Peyer's patch (tissue), 4 donors: Measurements from ENCODE around the gene HOXB13. TPM values are rescaled to one million over a fixed set of nuclear protein-coding genes. Genes with fewer than 3 reads are reported as not detected.

ENCODE experiments used
- DNase-seq, 3 donors: peaks; one replicate each; pipeline ENCODE4 v3.0.0-alpha.2; 2017 to 2019
- H3K27ac ChIP-seq, 4 donors: fragments of 200-600 bp; sonication (generic); one replicate each; pipeline ENCODE4 v1.5.1; 2016 to 2019
- H3K27me3 ChIP-seq, 2 donors: fragments of 200-600 bp; sonication (generic); one replicate each; pipeline ENCODE4 v1.5.1; 2019
- H3K36me3 ChIP-seq, 3 donors: fragments of 200-600 bp; sonication (generic); one replicate each; pipeline ENCODE4 v1.5.1; 2016 to 2019
- H3K4me1 ChIP-seq, 4 donors: fragments of 200-600 bp; sonication (generic); one replicate each; pipeline ENCODE4 v1.5.1; 2016 to 2019
- H3K4me3 ChIP-seq, 4 donors: fragments of 200-600 bp; sonication (generic); 1 replicate in 3 of 4; 2 replicates in 1 of 4; pipeline ENCODE4 v1.5.1; 2016 to 2019; ENCODE audit warnings: mild to moderate bottlenecking in 1 of 4
- H3K9me3 ChIP-seq, 4 donors: fragments of 200-600 bp; sonication (generic); one replicate each; pipeline ENCODE4 v1.5.1; 2016 to 2019; ENCODE audit warnings: mild to moderate bottlenecking in 1 of 4
- CTCF ChIP-seq, 6 experiments: fragments of 450-650 bp in 4 of 6; fragments of 200-600 bp in 2 of 6; sonication (generic) in 1 of 6; IDR thresholded peaks; one replicate each; pipeline ENCODE4 v1.5.1; 2017 to 2019; ENCODE audit warnings: antibody characterized with exemption in 6 of 6, mild to moderate bottlenecking in 3 of 6, moderate library complexity in 1 of 6
- POLR2A ChIP-seq, 2 donors: fragments of 450-650 bp; IDR thresholded peaks; one replicate each; pipeline ENCODE4 v1.5.1; 2017; ENCODE audit warnings: antibody characterized with exemption in 2 of 2, mild to moderate bottlenecking in 2 of 2, moderate library complexity in 2 of 2
- small RNA-seq, 2 donors: library from RNA; depleted of rRNA; stranded (forward); fragments of <200 nt; gene quantifications; one replicate each; pipeline ENCODE3, GENCODE V24; 2016
- total RNA-seq, 4 donors: library from RNA; depleted of rRNA; stranded (reverse); fragments of >200 nt; gene quantifications; one replicate each; pipeline ENCODE4 v1.1.0, GENCODE V29; 2016

HOXB13 gene
- total RNA-seq, 4 donors from 2014 or later = 0.54 TPM; not detected in 3

- Histone ChIP-seq H3K36me3 (no peaks in the 10 kb centered on the region), H3K27me3 (no peaks in the 10 kb centered on the region), H3K27ac (no peak overlapping the region), H3K4me3 (no peak overlapping the region), H3K4me1 (peaks cover 0 to 8% (median 2%) of the 10 kb centered on the region in 4 donors), H3K9me3 (no peaks in the 10 kb centered on the region)
- no peak for DNase-seq
- TF ChIP-seq CTCF (IDR thresholded peaks at IDR 0.05) (no peak), POLR2A (IDR thresholded peaks at IDR 0.05) (no peak)
Measured at GRCh38 chr17:48679385-48680096, 49.0 kb downstream of the HOXB13 start.

- no peaks in the 10 kb centered on the region for H3K36me3 ChIP-seq
- H3K9me3 ChIP-seq = no peaks in the 10 kb centered on the region
- peaks cover 0 to 8% (median 2%) of the 10 kb centered on the region in 4 donors for H3K4me1 ChIP-seq
- H3K4me3 ChIP-seq = no peak overlapping the region
- TF ChIP-seq POLR2A (IDR thresholded peaks at IDR 0.05) (no peak), CTCF (IDR thresholded peaks at IDR 0.05) (peak; percentile 56 to 95 (median 86))
- peak; percentile 48 to 84 (median 81) for DNase-seq
- H3K27ac ChIP-seq = no peak overlapping the region
- no peaks in the 10 kb centered on the region for H3K27me3 ChIP-seq
Measured at GRCh38 chr17:48678141-48678971, 50.2 kb downstream of the HOXB13 start.

GRCh38 chr17:48676963-48677558, 51.5 kb downstream of the HOXB13 start:
- Histone ChIP-seq H3K4me1 (peaks cover 0 to 8% (median 2%) of the 10 kb centered on the region in 4 donors), H3K27me3 (no peaks in the 10 kb centered on the region), H3K9me3 (no peaks in the 10 kb centered on the region), H3K4me3 (no peak overlapping the region), H3K27ac (no peak overlapping the region), H3K36me3 (no peaks in the 10 kb centered on the region)
- TF ChIP-seq CTCF (IDR thresholded peaks at IDR 0.05) (no peak), POLR2A (IDR thresholded peaks at IDR 0.05) (no peak)
- no peak for DNase-seq

Small RNA genes lying within 50 kb of the gene (small RNA-seq; reads per million reads assigned to genes)
- gene AC091179.2 (0 reads per million in 2 donors), gene COX6B1P2 (0 reads per million in 2 donors), gene MIR3185 (0 reads per million in 2 donors), gene RF02132 (0 reads per million in 2 donors), gene RF02133 (0 reads per million in 2 donors), gene RN7SL125P (0 reads per million in 2 donors)

Other genes with a start within 250 kb of the HOXB13 start
- not detected for gene HOXB1, start 197.7 kb downstream of the HOXB13 start, total RNA-seq
- 1 to 10 TPM; 1.4 to 9.6 (median 4.1) TPM for gene HOXB2, start 183.6 kb downstream of the HOXB13 start, total RNA-seq
- gene HOXB4, start 150.4 kb downstream of the HOXB13 start, total RNA-seq = 1 to 10 TPM; 1.8 to 6.6 (median 5.1) TPM
- gene HOXB3, start 138.5 kb downstream of the HOXB13 start, total RNA-seq = 10 to 100 TPM; 37.0 to 89.3 (median 65.4) TPM
- gene HOXB5, start 135.0 kb downstream of the HOXB13 start, total RNA-seq = 10 to 100 TPM in 3 of 4 donors, 1 to 10 TPM in 1; 7.7 to 22.5 (median 15.0) TPM
- gene HOXB6, start 123.8 kb downstream of the HOXB13 start, total RNA-seq = 10 to 100 TPM; 34.3 to 98.4 (median 66.7) TPM
- gene HOXB7, start 117.7 kb downstream of the HOXB13 start, total RNA-seq = 10 to 100 TPM; 10.7 to 22.8 (median 19.0) TPM
- gene HOXB8, start 113.5 kb downstream of the HOXB13 start, total RNA-seq = 10 to 100 TPM in 3 of 4 donors, 1 to 10 TPM in 1; 1.8 to 21.2 (median 14.9) TPM
- gene HOXB9, start 102.4 kb downstream of the HOXB13 start, total RNA-seq = 10 to 100 TPM; 13.7 to 47.5 (median 24.9) TPM
- gene PRAC1, start 6.2 kb downstream of the HOXB13 start, total RNA-seq = not detected
- not detected for gene PRAC2, start 5.6 kb downstream of the HOXB13 start, total RNA-seq
- gene TTLL6, start 88.5 kb upstream of the HOXB13 start, total RNA-seq = 1 to 10 TPM in 3 of 4 donors, not detected in 1; 1.1 to 7.5 (median 1.5) TPM
- 100 to 1,000 TPM; 124 to 334 (median 163) TPM for gene CALCOCO2, start 102.3 kb upstream of the HOXB13 start, total RNA-seq
- 100 to 1,000 TPM in 3 of 4 donors, 10 to 100 TPM in 1; 56.1 to 126 (median 109) TPM for gene ATP5MC1, start 164.0 kb upstream of the HOXB13 start, total RNA-seq
- gene UBE2Z, start 179.7 kb upstream of the HOXB13 start, total RNA-seq = 10 to 100 TPM; 42.9 to 58.0 (median 49.8) TPM
- gene SNF8, start 216.1 kb upstream of the HOXB13 start, total RNA-seq = 10 to 100 TPM; 60.2 to 80.9 (median 66.4) TPM
- gene GIP, start 239.8 kb upstream of the HOXB13 start, total RNA-seq = not detected